ENCODE data around the gene TRIM8.

DNA sequence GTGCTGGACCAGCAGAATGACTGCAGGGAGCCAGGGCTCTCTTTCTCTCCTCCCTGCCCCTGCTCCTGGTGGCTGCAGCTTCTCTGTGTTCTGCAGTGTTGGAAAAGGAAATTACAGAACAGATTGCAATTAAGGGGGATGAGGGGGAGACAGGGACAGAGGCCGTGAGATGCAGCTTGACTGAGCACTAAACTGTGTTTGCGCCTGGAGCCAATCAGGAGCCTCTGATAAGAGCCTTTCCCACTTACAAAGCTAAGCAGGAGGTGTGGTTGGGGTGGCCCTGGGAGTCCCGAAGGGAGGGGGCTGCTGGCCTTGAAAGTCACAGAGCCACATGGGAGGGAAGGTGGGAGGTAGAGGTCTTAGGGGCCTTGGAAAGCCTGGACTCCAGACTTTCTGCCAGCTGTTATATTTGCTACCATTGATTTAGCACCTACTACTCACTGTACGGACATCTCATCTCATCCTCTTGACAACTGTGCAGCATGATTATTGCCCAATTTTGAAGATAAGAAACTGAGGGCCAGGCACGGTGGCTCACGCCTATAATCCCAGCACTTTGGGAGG lies 26.7 kb downstream of the TRIM8 start:
- TF ChIP-seq, protein P1, sequence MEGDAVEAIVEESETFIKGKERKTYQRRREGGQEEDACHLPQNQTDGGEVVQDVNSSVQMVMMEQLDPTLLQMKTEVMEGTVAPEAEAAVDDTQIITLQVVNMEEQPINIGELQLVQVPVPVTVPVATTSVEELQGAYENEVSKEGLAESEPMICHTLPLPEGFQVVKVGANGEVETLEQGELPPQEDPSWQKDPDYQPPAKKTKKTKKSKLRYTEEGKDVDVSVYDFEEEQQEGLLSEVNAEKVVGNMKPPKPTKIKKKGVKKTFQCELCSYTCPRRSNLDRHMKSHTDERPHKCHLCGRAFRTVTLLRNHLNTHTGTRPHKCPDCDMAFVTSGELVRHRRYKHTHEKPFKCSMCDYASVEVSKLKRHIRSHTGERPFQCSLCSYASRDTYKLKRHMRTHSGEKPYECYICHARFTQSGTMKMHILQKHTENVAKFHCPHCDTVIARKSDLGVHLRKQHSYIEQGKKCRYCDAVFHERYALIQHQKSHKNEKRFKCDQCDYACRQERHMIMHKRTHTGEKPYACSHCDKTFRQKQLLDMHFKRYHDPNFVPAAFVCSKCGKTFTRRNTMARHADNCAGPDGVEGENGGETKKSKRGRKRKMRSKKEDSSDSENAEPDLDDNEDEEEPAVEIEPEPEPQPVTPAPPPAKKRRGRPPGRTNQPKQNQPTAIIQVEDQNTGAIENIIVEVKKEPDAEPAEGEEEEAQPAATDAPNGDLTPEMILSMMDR (IDR thresholded peaks at IDR 0.05), result no peak
- no peak for TF ChIP-seq POLR2A (IDR thresholded peaks at IDR 0.05)

All from prostate gland (tissue), 2 donors.